HepG2 (cell line): ENCODE data around the gene COL4A6. TPM values are rescaled to one million over a fixed set of nuclear protein-coding genes. Genes with fewer than 3 reads are reported as not detected.

Source experiments
- ATAC-seq: fragments of 200-7000 bp; cut with Tn5 transposase; 3 replicates; pipeline ENCODE4 v1.9.1; 2020; ENCODE audit warnings: mild to moderate bottlenecking, moderate library complexity
- BruUV-seq: library from RNA; stranded (reverse); fragments of 400-500 nt; replicated peaks from 2 replicates; lab custom pipeline; 2021; lab: Mats Ljungman, UMichigan
- CTCF ChIA-PET: fragments of 300-600 bp; formaldehyde crosslinking; extraction: SDS; loops from one replicate; lab custom pipeline; 2021; ENCODE audit warnings: low total read pairs, inconsistent platforms, low intra/inter-chr PET ratio; lab: Yijun Ruan, JAX
- POLR2A ChIA-PET: fragments of 350-600 bp; sonication (Branson Sonifier 250); formaldehyde crosslinking; loops from one replicate; lab custom pipeline; 2020; ENCODE audit warnings: antibody characterized with exemption, inconsistent platforms; lab: Yijun Ruan, JAX
- DNase-seq: peaks from one replicate; pipeline ENCODE4 v3.0.0-alpha.2; 2015; ENCODE audit warnings: low spot score
- FAIRE-seq: peaks from 3 replicates; lab custom pipeline; 2011; peaks lifted over from hg19 to GRCh38; lab: Jason Lieb, UNC
- H2AFZ ChIP-seq: one replicate; pipeline ENCODE4 v1.6.1; 2011; ENCODE audit warnings: low read length, inconsistent platforms
- H3K27ac ChIP-seq: fragments of 300-600 bp; 3 replicates; pipeline ENCODE4 v1.8.0; 2011; ENCODE audit warnings: mixed run types, mild to moderate bottlenecking, mixed read lengths, low read length, inconsistent platforms; ENCODE audit not compliant: insufficient read depth; ENCODE audit errors: extremely low read length
- H3K27me3 ChIP-seq, 2 experiments: fragments of 200-600 bp in 1 of 2; 2 replicates in 1 of 2; 3 replicates in 1 of 2; pipeline versions ENCODE4 v1.6.0 to v1.8.0; 2011; ENCODE audit warnings: low read length in 2 of 2, mild to moderate bottlenecking in 2 of 2, moderate library complexity in 2 of 2, inconsistent platforms in 1 of 2; ENCODE audit not compliant: insufficient read depth in 2 of 2, control insufficient read depth in 1 of 2
- H3K36me3 ChIP-seq, 2 experiments: fragments of 200-600 bp in 1 of 2; replicated peaks in 1 of 2; 2 replicates in 1 of 2; 3 replicates in 1 of 2; pipeline versions ENCODE4 v1.5.1 to v1.8.0; 2011; ENCODE audit warnings: low read length in 2 of 2, inconsistent platforms in 1 of 2; ENCODE audit not compliant: insufficient read depth in 2 of 2, control insufficient read depth in 1 of 2
- H3K4me1 ChIP-seq: 2 replicates; pipeline ENCODE4 v1.5.1; 2012; ENCODE audit warnings: low read length, inconsistent platforms; ENCODE audit not compliant: insufficient read depth
- H3K4me2 ChIP-seq: 2 replicates; pipeline ENCODE4 v1.6.0; 2011; ENCODE audit warnings: low read depth, low read length, inconsistent platforms
- H3K4me3 ChIP-seq, 3 experiments: fragments of 200-600 bp in 1 of 3; sonication (generic), shearing (Covaris generic) in 1 of 3; replicated peaks in 1 of 3; 2 replicates each; pipeline ENCODE4 v1.5.1; 2011 to 2016; ENCODE audit warnings: low read length in 3 of 3, inconsistent platforms in 2 of 3, low read depth in 2 of 3, mild to moderate bottlenecking in 2 of 3, control low read depth in 1 of 3, mixed read lengths in 1 of 3; ENCODE audit not compliant: insufficient read depth in 1 of 3
- H3K79me2 ChIP-seq: one replicate; pipeline ENCODE4 v1.6.1; 2011; ENCODE audit warnings: low read length, inconsistent platforms; ENCODE audit not compliant: insufficient read depth
- H3K9ac ChIP-seq: 2 replicates; pipeline ENCODE4 v1.6.0; 2011; ENCODE audit warnings: mild to moderate bottlenecking, low read depth, low read length, inconsistent platforms; ENCODE audit not compliant: insufficient read depth
- H3K9me3 ChIP-seq: 2 replicates; pipeline ENCODE4 v1.5.1; 2012; ENCODE audit warnings: mild to moderate bottlenecking, low read length
- H4K20me1 ChIP-seq: 2 replicates; pipeline ENCODE4 v1.6.0; 2011; ENCODE audit warnings: inconsistent platforms, mild to moderate bottlenecking, low read length, moderate library complexity; ENCODE audit not compliant: insufficient read depth
- ATF6 ChIP-seq: sonication (generic); formaldehyde crosslinking; conservative IDR thresholded peaks from 2 replicates; pipeline ENCODE4 v1.4.0; 2020; ENCODE audit warnings: missing genetic modification reagents
- BCL6 ChIP-seq: IDR thresholded peaks from 2 replicates; pipeline ENCODE4 v1.6.1; 2016; ENCODE audit warnings: missing genetic modification reagents, missing compliant biosample characterization
- CHD4 ChIP-seq: fragments of 200-600 bp; sonication (generic); IDR thresholded peaks from 2 replicates; pipeline ENCODE4 v1.7.0; 2017; ENCODE audit warnings: mild to moderate bottlenecking, low read length, borderline replicate concordance
- ETS1 ChIP-seq: sonication (generic); formaldehyde crosslinking; IDR thresholded peaks from 2 replicates; pipeline ENCODE4 v1.4.0; 2020; ENCODE audit warnings: missing genetic modification reagents
- HNRNPL ChIP-seq: fragments of 200-400 bp; formaldehyde crosslinking; IDR thresholded peaks from 2 replicates; pipeline ENCODE4 v1.6.1; 2017; ENCODE audit warnings: mild to moderate bottlenecking, low read depth, low read length
- KDM5A ChIP-seq: fragments of 200-600 bp; sonication (generic); IDR thresholded peaks from 2 replicates; pipeline ENCODE4 v1.7.0; 2018; ENCODE audit warnings: antibody characterized with exemption, mild to moderate bottlenecking, low read length, borderline replicate concordance
- ZKSCAN5 ChIP-seq: sonication (generic); formaldehyde crosslinking; IDR thresholded peaks from 2 replicates; pipeline ENCODE4 v1.5.1; 2020; ENCODE audit warnings: mild to moderate bottlenecking, missing genetic modification reagents
- ZNF30 ChIP-seq: sonication (generic); formaldehyde crosslinking; IDR thresholded peaks from 2 replicates; pipeline ENCODE4 v1.5.0; 2020; ENCODE audit warnings: mild to moderate bottlenecking, missing genetic modification reagents
- ZNF343 ChIP-seq: sonication (generic); formaldehyde crosslinking; IDR thresholded peaks from 2 replicates; pipeline ENCODE4 v1.4.0; 2020; ENCODE audit warnings: mild to moderate bottlenecking, missing genetic modification reagents
- WGBS: methylation state at CpG from one replicate; pipeline ENCODE4 v1.1.6; 2017; ENCODE audit warnings: low lambda C conversion rate; 5-methylcytosine and 5-hydroxymethylcytosine counted together
- in situ Hi-C: cut with HindIII; loops from 2 replicates; pipeline ENCODE4 v1.10.0; 2017; ENCODE audit warnings: low pct_unique_long_range_greater_than_20kb; ENCODE audit not compliant: extremely low pct_ligation_motif_present
- intact Hi-C: fragments of 100-400 bp; cut with micrococcal nuclease; formaldehyde crosslinking; loops from one replicate; pipeline ENCODE4 v1.10.0; 2022; ENCODE audit not compliant: unreplicated experiment
- polyA plus RNA-seq, 8 experiments: library from polyadenylated mRNA; depleted of rRNA in 3 of 8; stranded (reverse) in 7 of 8; unstranded in 1 of 8; fragments of >200 nt; fragmentation: Illumina TruSeq in 4 of 8; extraction: Trizol in 4 of 8; gene quantifications; 2 replicates each; pipeline versions ENCODE4 v1.2.1 to v1.2.3, GENCODE V29; 2011 to 2016; ENCODE audit warnings: low read depth in 4 of 8, missing spikeins in 1 of 8, mixed read lengths in 1 of 8; ENCODE audit not compliant: insufficient read depth in 1 of 8
- total RNA-seq, 5 experiments: library from RNA; depleted of rRNA; stranded (reverse); fragments of >200 nt; fragmentation: Illumina TruSeq; extraction: Trizol; gene quantifications; 2 replicates each; pipeline ENCODE4 v1.2.3, GENCODE V29; 2016; ENCODE audit warnings: low read depth in 1 of 5
- TF ChIP-seq, protein P1 (sequence below): sonication (generic); formaldehyde crosslinking; IDR thresholded peaks from 2 replicates; pipeline ENCODE4 v1.4.0; 2020; ENCODE audit warnings: missing genetic modification reagents, borderline replicate concordance
- TF ChIP-seq, protein P2 (sequence below): IDR thresholded peaks from 2 replicates; pipeline ENCODE4 v1.6.1; 2016; ENCODE audit warnings: missing compliant biosample characterization, missing genetic modification reagents, borderline replicate concordance
- TF ChIP-seq, protein P3 (sequence below): sonication (generic); formaldehyde crosslinking; IDR thresholded peaks from 2 replicates; pipeline ENCODE4 v1.9.0; 2021; ENCODE audit warnings: missing genetic modification reagents, borderline replicate concordance
- TF ChIP-seq, protein P4 (sequence below): sonication (generic); formaldehyde crosslinking; IDR thresholded peaks from 2 replicates; pipeline ENCODE4 v1.4.0; 2020; ENCODE audit warnings: mild to moderate bottlenecking, missing genetic modification reagents

COL4A6 gene
- total and polyA plus RNA-seq, 2 of the 13 experiments (the other 11 are each of a cell fraction or from before 2014, with no cell fraction given), result 4.5 to 8.2 TPM

DNA sequence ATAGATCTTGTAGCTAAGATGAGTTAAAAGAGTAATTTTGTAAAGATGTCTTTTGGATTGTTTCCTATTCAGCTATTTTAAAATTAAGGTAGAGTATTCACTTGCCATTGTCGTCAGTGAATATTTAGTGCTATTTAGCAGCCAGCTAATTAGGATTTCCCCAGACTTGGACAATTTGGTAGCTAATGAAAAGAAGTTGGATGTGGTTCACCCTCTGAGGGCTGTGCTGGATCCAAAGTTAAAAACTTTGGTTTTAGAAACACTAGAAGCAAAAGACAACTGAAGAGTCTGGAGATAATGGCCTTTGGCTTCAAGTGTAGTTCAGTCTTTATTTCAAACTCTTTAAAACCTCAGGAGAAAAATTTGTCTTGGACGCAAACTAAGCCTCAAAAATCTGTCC is 305.3 kb downstream of the COL4A6 start (continued):
- TF ChIP-seq ATF6, result no peak
- no peak for TF ChIP-seq BCL6
- TF ChIP-seq ETS1, result no peak
- TF ChIP-seq ZKSCAN5, result no peak
- TF ChIP-seq, protein P1, sequence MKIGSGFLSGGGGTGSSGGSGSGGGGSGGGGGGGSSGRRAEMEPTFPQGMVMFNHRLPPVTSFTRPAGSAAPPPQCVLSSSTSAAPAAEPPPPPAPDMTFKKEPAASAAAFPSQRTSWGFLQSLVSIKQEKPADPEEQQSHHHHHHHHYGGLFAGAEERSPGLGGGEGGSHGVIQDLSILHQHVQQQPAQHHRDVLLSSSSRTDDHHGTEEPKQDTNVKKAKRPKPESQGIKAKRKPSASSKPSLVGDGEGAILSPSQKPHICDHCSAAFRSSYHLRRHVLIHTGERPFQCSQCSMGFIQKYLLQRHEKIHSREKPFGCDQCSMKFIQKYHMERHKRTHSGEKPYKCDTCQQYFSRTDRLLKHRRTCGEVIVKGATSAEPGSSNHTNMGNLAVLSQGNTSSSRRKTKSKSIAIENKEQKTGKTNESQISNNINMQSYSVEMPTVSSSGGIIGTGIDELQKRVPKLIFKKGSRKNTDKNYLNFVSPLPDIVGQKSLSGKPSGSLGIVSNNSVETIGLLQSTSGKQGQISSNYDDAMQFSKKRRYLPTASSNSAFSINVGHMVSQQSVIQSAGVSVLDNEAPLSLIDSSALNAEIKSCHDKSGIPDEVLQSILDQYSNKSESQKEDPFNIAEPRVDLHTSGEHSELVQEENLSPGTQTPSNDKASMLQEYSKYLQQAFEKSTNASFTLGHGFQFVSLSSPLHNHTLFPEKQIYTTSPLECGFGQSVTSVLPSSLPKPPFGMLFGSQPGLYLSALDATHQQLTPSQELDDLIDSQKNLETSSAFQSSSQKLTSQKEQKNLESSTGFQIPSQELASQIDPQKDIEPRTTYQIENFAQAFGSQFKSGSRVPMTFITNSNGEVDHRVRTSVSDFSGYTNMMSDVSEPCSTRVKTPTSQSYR (CRISPR knock-in tag), result no peak
- TF ChIP-seq CHD4, result no peak
- no peak for TF ChIP-seq HNRNPL

- BruUV-seq, result no TSS peak
- H3K9ac ChIP-seq, result no peak overlapping the region
- no peaks in the 10 kb centered on the region for H4K20me1 ChIP-seq
- no peaks in the 10 kb centered on the region for H3K27me3 ChIP-seq
- WGBS, result 93% methylated on average over 8 of the region's 8 CpGs
- H3K4me3 ChIP-seq, result no peak overlapping the region
- no peaks in the 10 kb centered on the region for H3K9me3 ChIP-seq
- intact Hi-C loops (no loop called here), in situ Hi-C loops (no loop called here)
- ChIA-PET POLR2A (no interaction called here), CTCF (no interaction called here)
- no peak overlapping the region for H3K4me2 ChIP-seq
- H2AFZ ChIP-seq, result no peak overlapping the region
- H3K79me2 ChIP-seq, result no peaks in the 10 kb centered on the region
- H3K36me3 ChIP-seq, result no peaks in the 10 kb centered on the region
- no peaks in the 10 kb centered on the region for H3K4me1 ChIP-seq
- H3K27ac ChIP-seq, result no peak overlapping the region
- ATAC-seq (no peak), FAIRE-seq (no peak), DNase-seq (no peak)
- TF ChIP-seq ZNF343 (no peak), ZNF30 (CRISPR knock-in tag) (no peak), KDM5A (no peak)
- TF ChIP-seq, protein P2, sequence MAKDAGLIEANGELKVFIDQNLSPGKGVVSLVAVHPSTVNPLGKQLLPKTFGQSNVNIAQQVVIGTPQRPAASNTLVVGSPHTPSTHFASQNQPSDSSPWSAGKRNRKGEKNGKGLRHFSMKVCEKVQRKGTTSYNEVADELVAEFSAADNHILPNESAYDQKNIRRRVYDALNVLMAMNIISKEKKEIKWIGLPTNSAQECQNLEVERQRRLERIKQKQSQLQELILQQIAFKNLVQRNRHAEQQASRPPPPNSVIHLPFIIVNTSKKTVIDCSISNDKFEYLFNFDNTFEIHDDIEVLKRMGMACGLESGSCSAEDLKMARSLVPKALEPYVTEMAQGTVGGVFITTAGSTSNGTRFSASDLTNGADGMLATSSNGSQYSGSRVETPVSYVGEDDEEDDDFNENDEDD, result no peak
- TF ChIP-seq, protein P3, sequence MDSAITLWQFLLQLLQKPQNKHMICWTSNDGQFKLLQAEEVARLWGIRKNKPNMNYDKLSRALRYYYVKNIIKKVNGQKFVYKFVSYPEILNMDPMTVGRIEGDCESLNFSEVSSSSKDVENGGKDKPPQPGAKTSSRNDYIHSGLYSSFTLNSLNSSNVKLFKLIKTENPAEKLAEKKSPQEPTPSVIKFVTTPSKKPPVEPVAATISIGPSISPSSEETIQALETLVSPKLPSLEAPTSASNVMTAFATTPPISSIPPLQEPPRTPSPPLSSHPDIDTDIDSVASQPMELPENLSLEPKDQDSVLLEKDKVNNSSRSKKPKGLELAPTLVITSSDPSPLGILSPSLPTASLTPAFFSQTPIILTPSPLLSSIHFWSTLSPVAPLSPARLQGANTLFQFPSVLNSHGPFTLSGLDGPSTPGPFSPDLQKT (CRISPR knock-in tag), result no peak
- TF ChIP-seq, protein P4, sequence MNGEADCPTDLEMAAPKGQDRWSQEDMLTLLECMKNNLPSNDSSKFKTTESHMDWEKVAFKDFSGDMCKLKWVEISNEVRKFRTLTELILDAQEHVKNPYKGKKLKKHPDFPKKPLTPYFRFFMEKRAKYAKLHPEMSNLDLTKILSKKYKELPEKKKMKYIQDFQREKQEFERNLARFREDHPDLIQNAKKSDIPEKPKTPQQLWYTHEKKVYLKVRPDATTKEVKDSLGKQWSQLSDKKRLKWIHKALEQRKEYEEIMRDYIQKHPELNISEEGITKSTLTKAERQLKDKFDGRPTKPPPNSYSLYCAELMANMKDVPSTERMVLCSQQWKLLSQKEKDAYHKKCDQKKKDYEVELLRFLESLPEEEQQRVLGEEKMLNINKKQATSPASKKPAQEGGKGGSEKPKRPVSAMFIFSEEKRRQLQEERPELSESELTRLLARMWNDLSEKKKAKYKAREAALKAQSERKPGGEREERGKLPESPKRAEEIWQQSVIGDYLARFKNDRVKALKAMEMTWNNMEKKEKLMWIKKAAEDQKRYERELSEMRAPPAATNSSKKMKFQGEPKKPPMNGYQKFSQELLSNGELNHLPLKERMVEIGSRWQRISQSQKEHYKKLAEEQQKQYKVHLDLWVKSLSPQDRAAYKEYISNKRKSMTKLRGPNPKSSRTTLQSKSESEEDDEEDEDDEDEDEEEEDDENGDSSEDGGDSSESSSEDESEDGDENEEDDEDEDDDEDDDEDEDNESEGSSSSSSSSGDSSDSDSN (CRISPR knock-in tag), result no peak
Observed at GRCh38 chrX:108132034-108132433, 306.2 kb downstream of the COL4A6 start.
